GM18519 (cell line): Measurements from ENCODE around the gene NFYA.
A peak's percentile ranks its signal among the peaks of the same experiment; 100 is the strongest.

Source experiments
- ATAC-seq: cut with Tn5 transposase; IDR thresholded peaks from one replicate; pipeline ENCODE4 v1.9.1; 2021; ENCODE audit warnings: mild to moderate bottlenecking, moderate library complexity; ENCODE audit not compliant: unreplicated experiment, low FRiP score

NFYA gene

DNA sequence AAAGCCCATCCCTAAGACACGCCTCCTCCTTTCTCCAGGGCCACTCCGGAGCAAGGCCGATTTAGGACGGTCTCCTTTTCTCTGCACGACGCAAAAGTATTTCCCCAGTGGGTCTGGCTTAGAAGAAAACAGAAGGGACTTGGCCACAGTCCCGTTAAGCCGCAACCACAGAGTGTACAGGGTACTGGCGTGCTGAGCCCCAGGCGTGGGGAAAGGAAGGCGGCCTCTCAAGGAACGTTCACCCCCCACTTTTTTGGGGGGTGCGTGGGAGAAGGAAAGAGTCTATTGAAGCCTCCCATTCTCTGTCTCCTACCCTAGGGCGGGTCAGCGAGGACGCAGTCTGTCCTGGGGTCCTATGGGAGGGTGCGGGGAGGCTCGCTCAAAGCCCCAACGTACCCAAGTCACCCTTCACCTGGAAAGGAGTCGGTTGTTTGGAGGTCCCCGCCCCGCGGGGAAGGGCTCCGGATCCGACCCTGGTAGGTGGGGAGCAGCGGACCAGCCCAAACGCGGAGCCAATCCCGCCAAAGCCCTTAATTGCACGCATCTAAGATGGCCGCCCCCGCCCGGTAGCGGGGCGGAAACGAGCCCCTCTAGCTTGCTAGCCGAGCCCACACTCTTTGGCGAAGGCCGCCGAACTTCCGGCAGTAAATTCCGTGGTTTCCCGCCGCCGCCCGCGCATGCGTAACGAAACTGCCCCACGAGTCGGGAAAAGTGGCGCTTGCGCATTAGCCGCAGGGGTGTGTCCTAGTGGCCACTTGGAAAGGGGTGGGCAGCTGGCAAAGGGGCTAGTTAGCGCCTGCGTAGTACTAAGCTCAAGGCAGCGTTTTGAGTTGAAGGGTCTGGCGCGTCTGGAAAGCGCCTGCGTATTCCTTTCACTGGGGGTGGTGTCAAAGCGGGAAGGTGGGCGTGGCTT is 595 bp upstream of the NFYA start, which contains the start of gene OARD1:
Gene OARD1 (minus strand): TSS at position 434 of the 913 bp plus-strand sequence. CDS start 722 bp downstream, outside the sequence.
- ATAC-seq = peak; percentile 45

DNA sequence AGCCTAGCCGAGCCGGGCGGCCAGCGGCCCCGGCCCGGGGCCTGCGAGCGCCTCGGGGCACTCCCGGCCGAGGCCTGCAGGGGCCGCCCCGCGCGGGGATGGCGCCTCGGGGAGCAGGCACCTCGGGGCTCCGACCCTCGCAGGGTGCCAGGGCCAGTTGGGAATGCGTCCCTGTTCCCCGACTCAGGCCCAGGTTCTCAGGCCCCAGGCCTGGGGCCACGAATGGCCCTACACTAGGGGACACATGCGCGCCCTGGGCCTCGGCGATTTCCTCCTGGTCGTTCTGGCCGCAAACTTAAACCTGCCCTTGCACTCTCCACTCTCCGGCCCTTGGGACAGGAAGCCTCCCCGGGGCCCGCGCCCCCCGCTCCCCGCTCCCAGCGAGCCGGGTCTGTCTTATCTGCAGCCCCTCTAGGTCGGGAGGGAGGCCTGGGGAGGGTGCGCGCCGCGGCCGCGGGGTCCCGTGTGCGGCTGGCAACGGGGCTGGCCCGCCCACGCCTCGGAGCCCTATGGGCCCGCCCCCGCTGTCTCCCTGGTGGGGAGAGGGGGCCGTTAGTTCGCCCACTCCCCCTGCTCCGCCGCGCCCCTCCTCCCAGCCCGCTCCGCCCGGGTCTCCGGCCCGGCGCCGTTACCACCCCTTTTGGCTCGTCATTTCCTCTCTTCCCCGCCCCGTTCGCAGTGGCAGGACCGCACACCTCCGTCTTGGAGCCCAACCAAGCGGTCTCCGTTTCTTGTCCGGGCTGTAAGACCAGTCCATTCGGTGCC is 611 bp downstream of the NFYA start:
- no peak for ATAC-seq

DNA sequence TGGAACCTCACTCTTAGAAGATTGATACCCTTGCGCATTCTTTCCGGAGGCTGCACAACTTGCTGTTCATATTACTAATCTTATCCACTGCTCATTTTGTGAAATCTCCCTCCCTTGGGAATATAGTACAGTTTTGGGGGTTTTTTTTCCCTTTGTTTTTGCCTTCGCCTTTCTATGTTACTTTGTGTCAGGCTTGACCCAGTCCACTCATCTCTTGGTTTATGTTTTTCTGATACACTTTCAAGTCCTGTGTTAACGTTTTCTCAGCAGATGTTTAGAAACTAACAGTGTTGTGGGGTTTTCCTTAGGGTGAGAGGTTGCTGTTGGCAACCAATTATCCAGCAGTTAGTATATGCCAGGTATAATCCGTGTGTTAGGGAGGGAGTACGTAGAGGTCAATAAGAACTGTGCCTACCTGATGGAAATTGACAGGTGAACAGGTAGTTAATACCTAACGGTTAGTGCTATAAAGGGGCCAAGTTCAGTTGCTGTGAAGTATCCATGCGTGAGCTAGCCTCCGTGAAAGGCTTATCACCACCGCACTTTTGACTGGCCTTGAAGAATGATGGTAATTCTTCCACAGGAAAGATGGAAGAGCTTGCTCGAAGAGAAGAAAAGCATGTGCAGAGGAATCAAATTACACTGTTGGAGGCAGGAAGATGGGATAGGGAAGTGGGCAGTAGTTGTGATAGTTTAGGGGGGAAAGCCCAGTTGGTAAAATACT is 1.4 kb downstream of the NFYA start:
- no peak for ATAC-seq

DNA sequence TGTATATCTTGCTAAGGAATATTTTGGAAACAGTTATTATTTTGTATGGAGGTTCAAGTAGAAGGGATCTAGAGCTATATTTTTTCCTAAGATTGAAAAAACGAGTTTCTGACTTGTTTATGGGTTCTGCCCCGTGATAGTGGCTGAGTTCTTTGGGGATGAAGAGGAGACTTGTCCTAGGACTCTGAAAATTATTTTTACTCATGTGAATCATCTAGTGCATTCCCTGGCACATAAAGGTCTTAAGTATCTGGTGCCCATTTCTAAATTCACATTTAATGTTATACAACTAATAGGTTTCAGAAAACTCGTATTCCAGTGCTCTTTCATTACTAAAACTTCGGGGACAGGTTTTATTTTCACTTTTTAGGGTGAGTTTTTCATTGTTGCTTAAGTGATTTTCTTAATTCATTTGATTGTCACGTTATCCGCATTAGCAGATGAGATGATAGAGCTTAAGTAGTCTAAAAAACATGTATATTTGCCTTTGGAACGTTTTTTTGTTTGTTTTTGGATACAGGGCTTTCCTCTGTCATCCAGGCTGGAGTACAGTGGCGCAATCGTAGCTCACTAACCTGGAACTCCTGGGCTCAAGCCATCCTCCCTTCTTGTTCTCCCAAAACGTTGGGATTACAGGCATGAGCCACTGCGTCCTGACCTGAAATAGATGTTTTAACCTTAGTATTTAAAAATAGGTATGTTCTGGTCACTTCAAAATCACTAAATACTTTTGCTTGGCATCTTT is 2.1 kb downstream of the NFYA start:
- ATAC-seq = no peak

- ATAC-seq = no peak
Measured at GRCh38 chr6:41075651-41076626, 3.2 kb downstream of the NFYA start.

GRCh38 chr6:41077536-41077935 is 4.8 kb downstream of the NFYA start:
- ATAC-seq = no peak

DNA sequence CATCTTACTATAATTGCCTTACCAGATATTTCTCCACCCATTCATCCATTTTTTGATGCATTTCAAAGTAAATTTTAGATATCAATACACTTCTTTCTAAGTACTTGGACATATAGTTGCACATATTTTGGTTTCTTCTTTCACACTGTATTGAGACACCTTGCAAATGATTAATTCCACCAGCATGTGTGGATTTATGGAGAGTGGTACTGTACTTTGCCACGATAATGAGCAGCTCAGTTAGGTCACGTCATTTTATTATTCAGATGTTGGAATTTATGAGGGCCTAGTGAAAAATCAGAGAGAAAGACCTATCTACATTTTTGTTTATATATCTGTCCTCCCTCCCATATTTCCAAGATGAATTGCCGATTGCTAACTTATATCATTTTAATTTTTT is 5.3 kb downstream of the NFYA start:
- ATAC-seq = no peak

DNA sequence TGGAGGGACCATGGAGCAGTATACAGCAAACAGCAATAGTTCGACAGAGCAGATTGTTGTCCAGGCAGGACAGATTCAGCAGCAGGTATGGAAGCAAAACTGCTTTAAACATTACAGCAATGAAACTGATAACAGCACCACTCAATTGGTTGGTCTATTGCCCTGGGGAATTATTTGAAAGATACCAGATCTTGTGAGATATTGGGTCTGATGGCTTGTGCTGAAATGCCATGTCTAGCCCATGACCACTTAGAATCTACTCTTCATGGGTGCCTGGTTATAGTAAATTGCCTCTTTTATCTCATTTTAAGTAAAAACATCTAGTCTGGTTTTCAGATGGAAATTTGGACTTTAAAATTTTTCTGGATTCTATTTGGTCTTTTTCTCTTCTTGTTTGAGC is 6.3 kb downstream of the NFYA start:
- no peak for ATAC-seq

DNA sequence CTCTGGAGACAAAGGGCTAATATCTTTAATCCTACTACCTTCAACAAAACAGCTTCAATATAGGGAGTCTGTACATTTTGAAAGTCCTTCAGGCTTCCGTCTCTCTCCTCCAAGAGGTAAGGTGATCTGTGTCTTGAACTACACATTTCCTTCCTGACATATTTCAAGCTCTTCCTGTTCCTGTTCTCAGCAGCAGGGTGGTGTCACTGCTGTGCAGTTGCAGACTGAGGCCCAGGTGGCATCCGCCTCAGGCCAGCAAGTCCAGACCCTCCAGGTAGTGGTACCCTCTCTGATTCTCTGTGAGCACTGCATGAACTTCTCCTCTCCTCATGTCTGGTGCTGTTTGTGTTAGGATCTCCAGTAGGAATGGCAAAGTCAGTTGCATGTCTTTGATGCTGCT is 7.8 kb downstream of the NFYA start:
- ATAC-seq = no peak

DNA sequence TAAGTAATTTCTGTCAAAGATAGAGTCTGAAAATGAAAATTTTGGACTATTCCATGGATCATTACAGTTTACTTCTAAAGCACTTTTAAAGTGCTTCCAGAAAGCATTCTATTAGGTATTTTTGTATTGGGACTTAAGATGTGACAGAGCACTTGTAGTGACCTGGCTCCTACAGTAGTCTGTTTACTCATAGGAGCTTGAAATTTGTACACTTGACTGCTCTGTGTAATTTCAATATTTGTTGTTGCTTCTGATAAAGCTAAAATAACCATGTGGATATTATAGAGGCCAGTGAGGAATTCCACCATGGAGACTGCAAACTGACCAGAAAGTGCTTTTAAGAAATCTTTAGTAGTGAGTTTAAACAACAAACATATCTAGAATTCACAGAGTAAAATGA is 10.3 kb downstream of the NFYA start:
- ATAC-seq = no peak

- no peak for ATAC-seq
Measured at GRCh38 chr6:41085182-41085581, 12.4 kb downstream of the NFYA start.

- ATAC-seq = no peak
Measured at GRCh38 chr6:41088451-41088850, 15.7 kb downstream of the NFYA start.

GRCh38 chr6:41090841-41091761 is 18.3 kb downstream of the NFYA start:
- ATAC-seq = no peak

GRCh38 chr6:41092421-41093140 is 19.8 kb downstream of the NFYA start:
- ATAC-seq = no peak

DNA sequence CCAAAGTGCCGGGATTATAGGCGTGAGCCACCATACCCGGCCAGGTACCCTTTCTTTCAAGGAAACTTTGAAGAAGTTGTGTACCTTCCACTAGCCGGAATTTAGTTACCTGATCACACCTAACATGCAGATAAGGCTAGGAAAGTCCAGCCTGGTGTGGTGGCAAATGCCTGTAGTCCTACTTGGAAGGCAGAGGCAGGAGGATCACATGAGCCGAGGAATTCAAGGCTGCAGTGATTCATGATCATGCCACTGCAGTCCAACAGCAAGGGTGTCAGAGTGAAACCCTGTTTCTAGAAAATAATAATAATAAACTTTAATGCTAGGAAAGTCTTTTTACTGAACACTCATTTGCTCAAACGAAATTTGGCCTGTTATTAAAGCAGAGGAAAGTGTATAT is 21.0 kb downstream of the NFYA start:
- no peak for ATAC-seq

DNA sequence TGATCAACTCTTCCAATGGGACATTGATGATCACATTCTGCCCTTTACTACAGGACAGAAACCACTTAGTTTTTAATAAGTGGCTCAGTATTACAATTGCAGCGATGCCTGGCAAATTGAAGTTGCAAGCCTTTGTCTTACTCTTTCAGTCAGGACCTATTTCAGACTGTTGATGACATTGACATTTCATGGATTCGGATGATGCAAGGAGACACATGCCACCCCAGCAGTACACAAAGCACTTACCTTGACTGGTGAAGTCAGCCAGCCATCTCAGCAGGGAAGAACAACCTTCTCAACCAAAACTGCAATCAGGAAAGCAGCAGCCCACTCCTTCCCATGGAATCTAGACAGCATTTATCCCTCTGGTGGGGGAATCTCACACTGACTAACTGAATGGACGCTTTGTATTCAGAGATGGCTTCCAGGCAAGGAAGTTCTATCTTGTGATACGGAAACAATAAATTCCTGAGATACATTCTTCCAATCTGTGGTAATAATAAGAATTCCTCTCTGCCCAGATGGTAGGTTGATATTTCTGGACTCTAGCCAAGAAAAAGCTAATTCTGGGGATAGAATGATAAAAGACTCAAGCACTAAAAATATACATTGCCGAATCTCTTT is 24.8 kb downstream of the NFYA start:
- no peak for ATAC-seq

DNA sequence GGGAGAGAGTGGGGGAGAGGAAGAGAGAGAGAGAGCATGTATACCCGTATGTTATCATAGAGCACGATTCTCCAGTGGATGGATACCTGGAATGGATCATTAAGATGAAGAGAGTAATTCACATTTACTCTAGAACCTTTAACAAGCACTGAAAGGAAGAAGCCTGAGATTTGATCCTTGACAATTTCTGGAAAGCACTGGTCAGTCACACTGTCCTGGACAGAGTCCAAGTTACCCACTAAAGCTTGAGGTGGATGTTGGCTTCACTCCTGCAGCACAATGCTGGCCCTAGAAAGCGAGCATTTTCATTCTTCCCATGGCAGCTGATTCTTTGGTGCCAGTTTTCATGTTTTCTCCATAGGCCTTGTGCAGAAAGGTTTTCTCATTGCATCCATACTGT is 25.6 kb downstream of the NFYA start:
- no peak for ATAC-seq
